HFFc6 (cell line): Measurements from ENCODE around the gene CMIP. TPM values are rescaled to one million over a fixed set of nuclear protein-coding genes. Genes with fewer than 3 reads are reported as not detected.
A peak's percentile ranks its signal among the peaks of the same experiment; 100 is the strongest.

Source experiments
- DNase-seq: peaks from one replicate; pipeline ENCODE4 v3.0.0-alpha.2; 2018
- H3K27ac Mint-ChIP-seq: 2 replicates; pipeline ENCODE4 v1.8.0; 2020; ENCODE audit warnings: mild to moderate bottlenecking, mixed read lengths
- H3K27me3 Mint-ChIP-seq: 2 replicates; pipeline ENCODE4 v1.8.0; 2021; ENCODE audit warnings: mild to moderate bottlenecking, moderate library complexity, mixed read lengths; ENCODE audit not compliant: insufficient read depth
- H3K36me3 Mint-ChIP-seq: 2 replicates; pipeline ENCODE4 v1.8.0; 2021; ENCODE audit warnings: low read depth, mixed read lengths
- H3K4me1 Mint-ChIP-seq: 2 replicates; pipeline ENCODE4 v1.8.0; 2020; ENCODE audit warnings: low read depth, mixed read lengths
- H3K4me3 Mint-ChIP-seq: 2 replicates; pipeline ENCODE4 v1.8.0; 2020; ENCODE audit warnings: mild to moderate bottlenecking, moderate library complexity, mixed read lengths
- H3K9me3 Mint-ChIP-seq: 2 replicates; pipeline ENCODE4 v1.8.0; 2020; ENCODE audit warnings: mild to moderate bottlenecking, mixed read lengths
- CTCF ChIP-seq: fragments of 200-600 bp; sonication (generic); IDR thresholded peaks from 2 replicates; pipeline ENCODE4 v1.5.0; 2021; ENCODE audit warnings: antibody characterized with exemption, mild to moderate bottlenecking
- total RNA-seq, 6 experiments: library from RNA; stranded (reverse); fragmentation: NEBNext Ultra II Directional; extraction: Animal tissue kit (Norgen Biotek cat#: 25700); gene quantifications; 2 replicates in 1 of 6; 3 replicates in 5 of 6; pipeline ENCODE4 v1.2.3, GENCODE V29; 2021

Gene CMIP
- total RNA-seq, 6 experiments from 2014 or later = 35.9 to 48.0 (median 43.5) TPM

DNA sequence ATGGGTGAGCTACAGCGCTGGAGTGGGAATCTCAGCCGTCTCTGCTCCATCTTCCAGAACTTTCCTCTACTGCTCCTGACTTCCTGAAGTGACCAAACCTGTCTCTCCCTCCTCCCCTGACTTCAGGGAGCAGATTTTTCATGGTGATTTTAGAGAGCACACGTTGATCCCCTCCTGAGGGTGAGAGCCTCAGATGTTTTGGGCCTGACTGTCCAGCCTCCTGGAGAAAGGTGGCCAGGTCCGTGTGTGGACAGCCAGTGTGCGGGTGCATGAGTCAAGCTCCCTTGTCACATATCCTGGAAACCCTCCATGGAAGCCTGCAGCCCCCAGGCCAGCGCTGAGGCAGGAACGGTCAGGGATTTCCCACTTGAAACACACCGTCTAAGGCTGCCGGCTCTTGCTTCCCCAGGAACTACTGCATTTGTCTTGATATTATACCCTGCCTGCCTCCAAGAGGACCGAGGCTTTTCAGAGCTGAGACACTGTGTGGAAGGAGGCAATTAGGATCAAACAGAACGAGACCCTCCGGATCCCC, 143.1 kb downstream of the CMIP start:
- Mint-ChIP-seq H3K4me1 (peaks cover 61% of the 10 kb centered on the region), H3K27me3 (peaks cover 2% of the 10 kb centered on the region), H3K4me3 (no peak overlapping the region), H3K36me3 (peaks cover 14% of the 10 kb centered on the region), H3K27ac (peak overlapping the region; percentile 36; the same call in 1 of the 2 replicates), H3K9me3 (no peaks in the 10 kb centered on the region)
- no peak for DNase-seq
- TF ChIP-seq CTCF = no peak

GRCh38 chr16:81588326-81589081, 143.9 kb downstream of the CMIP start:
- TF ChIP-seq CTCF = no peak
- Mint-ChIP-seq H3K4me3 (no peak overlapping the region), H3K9me3 (no peaks in the 10 kb centered on the region), H3K4me1 (peaks cover 53% of the 10 kb centered on the region), H3K27ac (peak overlapping the region; percentile 36; the same call in 1 of the 2 replicates), H3K36me3 (peaks cover 14% of the 10 kb centered on the region), H3K27me3 (no peaks in the 10 kb centered on the region; the same call in 1 of the 2 replicates)
- DNase-seq = no peak

- Mint-ChIP-seq H3K4me1 (peaks cover 37% of the 10 kb centered on the region), H3K4me3 (no peak overlapping the region), H3K9me3 (no peaks in the 10 kb centered on the region), H3K27ac (no peak overlapping the region), H3K27me3 (no peaks in the 10 kb centered on the region), H3K36me3 (peaks cover 18% of the 10 kb centered on the region)
- DNase-seq = no peak
- no peak for TF ChIP-seq CTCF
These were observed 145.5 kb downstream of the CMIP start for GRCh38 chr16:81589975-81590650.

GRCh38 chr16:81590714-81591544, 146.3 kb downstream of the CMIP start:
- no peaks in the 10 kb centered on the region for H3K27me3 Mint-ChIP-seq
- H3K27ac Mint-ChIP-seq = no peak overlapping the region
- peaks cover 35% of the 10 kb centered on the region for H3K4me1 Mint-ChIP-seq
- no peak for TF ChIP-seq CTCF
- peaks cover 12% of the 10 kb centered on the region for H3K36me3 Mint-ChIP-seq
- H3K4me3 Mint-ChIP-seq = no peak overlapping the region
- no peaks in the 10 kb centered on the region for H3K9me3 Mint-ChIP-seq
- DNase-seq = no peak

- no peak overlapping the region for H3K27ac Mint-ChIP-seq
- H3K4me3 Mint-ChIP-seq = no peak overlapping the region
- peaks cover 12% of the 10 kb centered on the region for H3K36me3 Mint-ChIP-seq
- H3K4me1 Mint-ChIP-seq = peaks cover 30% of the 10 kb centered on the region
- no peak for TF ChIP-seq CTCF
- no peak for DNase-seq
- H3K9me3 Mint-ChIP-seq = no peaks in the 10 kb centered on the region
- H3K27me3 Mint-ChIP-seq = no peaks in the 10 kb centered on the region
These were observed 146.9 kb downstream of the CMIP start for GRCh38 chr16:81591545-81591870.
